NT2/D1 (cell line): ENCODE data around the gene PRAMEF17.
"Not testable (repeated sequence)": the region's sequence is repeated elsewhere in the genome, so short reads cannot be mapped to it uniquely, and the experiment has no call there.

Source experiments
- SUZ12 ChIP-seq: IDR thresholded peaks from 2 replicates; pipeline ENCODE4 v1.6.1; 2011; ENCODE audit not compliant: insufficient read length, insufficient read depth; ENCODE audit errors: extremely low read depth
- YY1 ChIP-seq: IDR thresholded peaks from 2 replicates; pipeline ENCODE4 v1.6.1; 2011; ENCODE audit not compliant: insufficient read length, insufficient read depth

- not testable (repeated sequence) for TF ChIP-seq YY1, SUZ12
Measured at GRCh38 chr1:13380380-13380779, 9.1 kb upstream of the PRAMEF17 start.
